ENCODE data around the gene CYP21A2.

The CYP21A2 gene

DNA sequence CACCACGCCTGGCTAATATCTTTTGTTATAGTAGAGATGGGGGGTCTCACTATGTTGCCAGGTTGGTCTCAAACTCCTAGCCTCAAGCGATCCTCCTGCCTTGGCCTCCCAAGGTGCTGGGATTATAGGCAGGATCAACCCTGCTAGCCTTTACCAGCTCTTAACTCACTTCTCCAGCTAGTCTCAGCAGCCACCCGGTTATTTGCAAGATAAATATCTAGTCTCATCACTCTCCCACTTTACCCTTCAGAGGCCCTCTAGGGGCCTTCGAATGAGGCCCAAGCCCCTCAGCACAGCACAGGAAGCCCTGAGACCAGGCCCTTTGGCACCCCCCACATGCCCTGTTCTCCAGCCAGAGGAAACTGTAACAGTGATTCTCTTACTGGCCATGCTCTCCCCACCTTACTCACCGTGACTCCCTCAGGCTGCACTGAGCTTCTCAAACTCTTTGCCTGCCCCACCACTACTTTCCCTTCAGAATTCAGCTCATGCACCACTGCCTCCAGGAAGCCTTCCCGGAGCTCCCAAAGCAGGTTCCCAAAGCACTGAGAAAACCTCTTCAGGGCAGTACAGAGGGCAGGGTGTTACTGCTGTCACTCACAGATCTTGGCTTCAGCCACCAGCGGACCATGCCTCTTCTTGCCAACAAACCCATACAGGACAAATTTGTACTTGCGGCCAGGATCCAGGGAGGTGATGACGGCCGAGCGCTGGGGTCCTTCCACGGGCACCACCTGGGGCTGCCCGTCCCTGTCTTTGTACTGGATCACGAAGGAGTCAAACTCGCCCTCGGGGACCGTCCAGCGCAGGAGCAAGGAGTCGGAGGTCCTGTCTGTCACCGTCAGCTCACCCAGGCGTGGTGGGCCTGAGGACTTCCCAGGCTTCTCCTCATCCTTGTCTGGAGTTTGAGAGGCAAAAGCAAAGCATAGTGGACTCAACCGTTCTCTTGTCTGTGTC, 45.9 kb downstream of the CYP21A2 start:
- no peak for DNase-seq

GRCh38 chr6:32084780-32085179, 46.6 kb downstream of the CYP21A2 start:
- DNase-seq, result no peak

DNA sequence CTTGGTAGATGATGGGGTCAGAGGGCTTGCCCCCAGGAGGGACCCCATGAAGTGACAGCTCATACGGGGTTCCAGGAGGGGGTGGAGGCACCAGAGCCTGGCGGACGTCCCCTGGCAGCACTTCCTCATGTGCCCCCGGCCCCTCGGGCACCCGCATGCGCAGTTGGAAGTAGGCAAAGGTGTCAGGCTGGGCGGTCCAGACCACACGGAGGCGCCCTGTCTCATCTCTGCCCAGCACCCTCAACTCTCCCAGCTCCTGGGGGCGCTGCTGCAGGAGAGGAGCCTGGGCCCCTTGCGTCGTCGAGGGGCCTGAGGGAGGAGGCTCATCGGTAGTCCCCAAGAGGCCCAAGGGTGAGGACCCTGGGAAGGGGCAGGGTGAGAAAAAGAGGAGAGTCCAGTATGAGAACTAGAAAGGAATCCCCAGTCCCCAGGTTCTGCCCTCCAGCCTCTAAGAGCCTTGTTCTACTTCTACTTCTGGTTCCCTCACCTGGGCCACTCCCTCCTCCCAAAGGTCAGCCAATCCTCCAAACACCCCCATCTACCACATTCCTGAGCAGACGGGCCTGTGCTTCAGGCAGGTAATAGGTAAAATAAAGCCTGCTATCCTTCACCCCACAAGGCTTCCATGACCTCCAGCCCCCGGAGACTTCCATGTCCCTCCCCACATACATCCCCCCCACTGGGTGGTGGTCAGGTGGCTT, 47.7 kb downstream of the CYP21A2 start:
- no peak for DNase-seq

GRCh38 chr6:32086661-32087573, 48.7 kb downstream of the CYP21A2 start:
- peak; percentile 51 for DNase-seq

DNA sequence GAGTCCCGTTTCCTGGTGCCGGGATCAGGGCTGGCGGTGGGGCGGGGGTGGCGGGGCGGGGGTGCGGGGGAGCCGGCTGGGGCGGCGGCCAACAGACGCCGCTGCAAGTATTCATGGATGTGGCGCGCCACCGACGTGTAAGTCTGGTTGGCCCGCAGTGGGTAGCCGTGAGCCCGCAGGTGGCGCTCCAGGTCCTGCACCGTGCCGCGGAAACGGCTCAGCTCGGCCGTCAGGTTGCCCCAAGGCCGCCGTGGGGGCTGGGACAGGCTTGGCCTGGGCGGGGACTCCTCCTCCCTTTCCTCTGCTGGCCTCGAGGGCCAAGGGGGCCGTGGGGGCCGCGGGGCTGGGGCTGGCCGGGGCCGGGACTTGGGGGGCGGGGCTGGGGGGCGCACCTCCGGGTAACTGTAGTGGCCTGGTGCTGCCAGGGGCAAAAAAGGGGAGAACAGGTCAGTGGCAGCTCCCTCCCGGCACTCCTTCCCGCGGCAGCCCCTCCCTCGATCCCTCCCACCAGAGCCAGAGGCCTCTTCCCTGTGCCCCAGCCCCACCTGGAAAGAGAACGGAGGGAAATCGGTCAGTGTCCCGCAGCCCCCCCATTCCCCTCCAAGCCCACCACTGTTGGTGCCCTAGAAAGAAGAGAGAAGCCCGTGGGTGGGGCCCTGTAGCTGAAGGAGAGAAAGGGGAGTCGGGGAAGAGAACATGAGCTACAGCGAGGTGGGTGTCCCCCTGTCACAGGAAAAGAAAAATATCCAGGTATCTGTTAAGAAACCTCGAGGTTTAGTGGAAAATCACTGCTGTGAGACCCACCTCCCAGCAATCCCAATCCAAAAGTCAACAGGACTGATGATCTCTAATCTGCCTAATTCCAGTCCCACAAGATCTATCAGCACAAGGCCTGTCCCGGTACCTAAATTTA, 49.6 kb downstream of the CYP21A2 start:
- peak; percentile 88 for DNase-seq

DNA sequence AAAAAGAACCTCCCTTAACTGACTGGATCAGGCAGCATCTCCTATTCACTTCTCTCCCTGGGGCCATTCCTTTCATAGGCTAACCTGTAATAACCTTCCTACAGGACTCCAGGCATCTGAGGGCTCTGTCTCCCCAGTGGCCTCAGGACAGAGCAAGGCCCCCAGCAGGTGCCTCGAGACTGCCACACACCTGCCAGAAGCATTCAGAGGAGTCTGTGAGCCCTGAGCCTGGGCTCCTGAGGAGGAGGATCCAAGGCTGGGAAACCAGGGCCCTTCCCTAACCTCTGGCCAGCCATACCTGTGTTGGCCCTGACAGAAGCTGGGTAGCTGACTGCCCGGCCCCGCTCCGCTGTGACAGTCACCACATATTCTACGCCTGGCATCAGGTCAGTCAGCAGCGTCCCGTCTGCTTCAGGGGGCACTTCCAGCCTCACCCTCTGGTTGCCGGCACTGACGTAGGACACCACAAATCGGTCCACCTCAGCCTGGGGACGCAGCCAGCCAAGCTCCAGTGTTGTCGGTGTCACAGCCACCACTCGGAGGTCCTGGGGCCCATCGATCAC, 50.4 kb downstream of the CYP21A2 start:
- no peak for DNase-seq

DNA sequence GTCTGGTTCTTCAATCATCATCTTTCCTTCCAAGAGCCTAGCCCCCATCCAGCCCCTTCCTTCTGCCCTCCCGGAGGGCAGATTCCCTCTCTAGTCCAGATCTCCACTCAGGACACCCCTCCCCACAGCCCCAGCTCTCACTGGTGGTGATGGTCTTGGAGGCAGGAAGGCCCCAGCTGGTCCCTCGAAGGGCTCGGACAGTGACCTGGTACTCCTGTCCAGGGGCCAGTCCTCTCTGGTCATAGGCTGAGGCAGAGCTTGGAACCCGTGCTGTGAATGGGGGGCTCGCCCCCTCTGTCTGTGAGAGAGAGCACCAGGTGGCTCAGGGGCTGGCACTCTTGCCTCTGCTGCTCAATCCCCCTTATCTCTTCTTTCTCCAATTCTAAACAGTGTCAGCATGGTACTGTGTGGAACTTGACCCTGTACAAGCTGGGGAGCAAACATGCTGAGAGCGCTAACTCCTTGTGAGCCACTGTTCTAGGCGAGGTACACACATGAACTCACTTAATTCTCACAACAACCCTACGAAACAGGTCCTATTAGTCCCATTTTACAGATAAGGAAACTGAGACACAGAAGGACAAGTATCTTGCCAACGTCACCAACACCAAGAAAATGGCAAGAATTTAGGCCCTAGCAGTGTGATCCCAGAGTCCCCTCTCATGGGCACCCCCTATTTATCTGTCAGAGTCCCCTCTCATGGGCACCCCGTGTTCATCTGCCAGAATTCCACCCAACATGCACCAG, 51.0 kb downstream of the CYP21A2 start:
- no peak for DNase-seq

Measured in activated CD4-positive, alpha-beta T cell treated with anti-CD3 and anti-CD28 coated beads for 48 hours (primary cell).